ENCODE measurements around the gene DLG1.

DLG1 gene

DNA sequence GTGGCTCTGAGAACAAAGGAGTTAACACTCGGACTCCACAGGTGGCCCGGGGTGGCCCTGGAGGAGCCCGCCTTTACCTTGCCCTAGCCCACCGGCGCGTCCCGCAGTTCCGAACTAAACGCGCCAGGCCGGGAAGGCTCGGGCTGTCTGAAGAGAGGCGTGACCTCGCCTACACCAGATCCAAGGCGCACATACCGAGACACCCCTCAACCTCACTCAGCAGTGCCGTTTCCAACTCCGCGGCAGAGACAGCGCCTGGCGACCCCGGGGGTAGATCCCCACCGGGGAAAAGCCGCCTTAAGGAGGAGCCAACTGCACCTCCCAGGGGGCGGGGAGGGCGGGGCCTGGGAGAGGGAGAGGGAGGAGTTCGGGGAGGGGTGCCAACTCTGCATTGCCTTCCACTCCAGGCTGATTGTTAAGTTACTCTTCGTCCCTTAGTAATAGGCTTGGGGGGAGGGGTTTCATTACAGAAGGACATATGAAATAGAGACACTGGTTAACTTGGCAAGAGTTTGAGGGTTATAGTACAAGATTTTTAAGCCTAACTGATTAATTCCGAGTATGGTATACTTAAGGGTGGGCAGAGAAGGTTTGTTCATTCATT lies at the start of gene DLG1:
Gene DLG1 (minus strand): TSS at position 272 of the 604 bp plus-strand sequence. CDS start 1,408 bp downstream, outside the sequence.
- peak; percentile 76 for DNase-seq

DNA sequence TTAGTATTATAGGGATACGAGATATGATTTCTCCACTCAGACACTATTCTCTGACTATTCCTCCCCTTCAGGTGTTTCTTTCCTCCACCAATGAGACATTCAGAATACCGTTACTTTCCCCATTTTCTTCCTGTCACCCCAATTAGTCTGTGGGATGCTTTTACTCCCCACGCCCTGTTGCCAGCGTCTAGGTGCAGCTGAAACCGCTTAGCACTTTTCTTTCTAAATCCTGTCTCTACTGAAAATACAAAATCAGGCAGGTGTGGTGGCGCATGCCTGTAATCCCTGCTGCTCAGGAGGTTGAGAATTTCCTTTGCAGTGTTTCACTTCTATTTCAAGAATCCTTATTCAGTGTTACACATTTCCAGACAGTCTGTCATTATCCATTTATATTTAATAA lies 49.6 kb upstream of the DLG1 start:
- DNase-seq, result no peak

DNA sequence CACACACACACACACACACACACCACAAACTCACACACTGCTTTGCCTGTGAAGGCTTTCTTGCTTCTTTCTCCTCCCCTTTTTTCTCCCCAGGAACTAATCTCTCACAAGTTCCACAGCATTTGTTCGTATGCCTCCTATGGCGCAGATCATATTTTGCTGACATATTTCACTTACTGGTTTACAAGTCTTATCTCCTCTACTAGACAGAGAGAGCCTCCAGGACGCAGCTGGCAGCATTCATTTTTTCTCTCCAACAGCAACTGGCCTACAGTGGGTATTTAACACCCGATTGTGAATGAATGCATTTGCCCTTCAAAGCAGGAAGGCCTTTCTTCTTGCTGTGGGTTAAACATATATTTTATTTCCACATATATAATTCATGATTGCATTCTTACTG lies 47.0 kb upstream of the DLG1 start:
- DNase-seq, result no peak

DNA sequence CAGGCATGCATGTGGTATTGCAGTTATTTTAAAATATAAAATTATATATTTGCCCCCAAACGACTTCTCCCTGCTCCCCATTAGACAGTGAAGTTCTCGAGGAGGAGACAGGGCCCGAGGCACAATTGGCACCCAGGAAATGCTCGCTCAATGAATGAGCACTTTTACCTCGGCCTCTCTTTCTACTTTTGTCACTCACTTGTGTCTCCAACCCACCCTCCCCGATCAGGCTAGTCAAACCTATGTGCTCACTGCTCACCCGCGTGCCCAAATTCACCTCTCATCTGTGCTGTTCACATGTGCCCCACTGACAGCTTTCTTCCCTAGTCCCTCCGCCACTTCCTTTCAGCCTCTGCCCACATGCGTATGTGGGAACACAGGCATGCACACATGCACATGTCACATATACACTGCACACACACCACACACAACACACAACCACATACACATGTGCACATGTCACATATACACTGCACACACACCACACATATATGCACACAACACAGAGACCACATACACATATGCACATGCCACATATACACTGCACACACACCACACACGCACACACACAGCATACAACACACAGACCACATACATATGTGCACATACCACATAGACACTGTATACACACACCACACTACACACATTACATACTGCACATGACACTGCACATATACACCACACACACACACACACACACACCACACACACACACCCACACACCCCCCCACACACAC lies 46.3 kb upstream of the DLG1 start:
- no peak for DNase-seq

DNA sequence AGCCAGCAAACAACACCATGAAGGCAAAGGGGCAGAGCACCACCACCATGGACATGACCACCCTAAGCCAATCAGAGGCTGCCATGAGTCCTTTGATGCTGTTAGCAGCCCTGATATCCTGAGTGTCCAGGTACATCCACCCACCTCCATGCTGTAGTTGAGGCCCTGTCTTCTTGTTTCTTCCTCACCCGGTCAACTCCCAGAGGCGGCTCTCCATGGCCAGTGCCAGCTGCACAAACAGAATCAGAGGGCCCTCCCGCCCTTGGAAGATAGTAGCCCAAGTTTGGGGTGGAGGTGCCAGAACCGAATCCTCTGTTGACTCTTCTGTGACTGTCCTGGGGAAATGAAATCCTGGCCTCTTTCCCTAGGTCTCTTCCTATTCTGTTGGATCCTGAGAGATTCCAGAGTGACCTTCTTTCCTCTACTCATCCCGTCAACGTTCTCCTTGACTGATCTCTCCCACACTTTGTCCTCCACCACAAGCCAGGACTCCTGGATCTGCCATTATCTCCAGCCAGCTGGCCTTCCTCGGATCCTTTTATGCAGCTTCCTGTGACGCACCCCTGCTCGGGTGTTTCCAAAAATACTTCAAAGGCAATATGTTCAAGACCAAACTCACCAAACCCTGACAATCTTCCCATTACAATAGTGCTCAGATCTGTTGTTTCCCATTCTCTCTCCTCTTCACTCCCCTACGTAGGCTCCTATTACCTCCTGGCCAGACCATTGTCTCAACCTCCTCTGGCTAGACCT lies 45.4 kb upstream of the DLG1 start:
- no peak for DNase-seq

GRCh38 chr3:197343111-197343510 lies 44.7 kb upstream of the DLG1 start:
- DNase-seq, result no peak

- DNase-seq, result no peak
These were observed 42.1 kb upstream of the DLG1 start for GRCh38 chr3:197340521-197340871.

DNA sequence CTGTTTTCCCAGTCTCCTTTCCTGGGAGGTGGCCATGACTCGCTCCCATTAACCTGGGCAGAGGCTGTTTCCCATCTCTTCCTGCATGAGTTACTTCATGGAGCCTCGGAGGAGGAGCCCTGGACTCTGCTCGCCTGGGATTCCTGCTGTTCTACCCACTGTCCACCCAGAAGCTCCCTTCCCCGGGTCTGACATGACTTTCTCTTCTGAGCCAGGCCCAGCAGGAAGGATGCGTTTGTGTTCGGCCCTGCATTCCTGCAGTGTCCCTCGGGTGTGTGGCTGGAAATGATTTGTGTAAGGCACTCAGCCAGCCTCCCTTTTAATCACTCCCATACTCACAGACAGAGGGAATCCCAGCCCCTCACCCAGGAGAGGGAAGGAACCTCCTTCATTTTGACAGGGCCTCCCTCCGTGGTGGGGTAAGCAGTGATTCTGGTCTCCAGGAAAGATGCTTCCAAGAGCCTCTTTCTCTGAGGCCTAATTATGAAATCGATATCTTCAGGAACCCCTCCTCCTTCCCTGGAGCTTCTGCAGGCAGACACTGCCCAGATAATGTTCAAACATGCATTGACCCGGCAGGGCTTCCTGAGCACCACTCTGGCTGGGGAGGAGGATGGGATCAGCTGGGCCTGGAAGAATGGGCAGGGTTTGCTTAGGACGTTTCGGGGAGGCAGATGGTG lies 41.6 kb upstream of the DLG1 start:
- no peak for DNase-seq

DNA sequence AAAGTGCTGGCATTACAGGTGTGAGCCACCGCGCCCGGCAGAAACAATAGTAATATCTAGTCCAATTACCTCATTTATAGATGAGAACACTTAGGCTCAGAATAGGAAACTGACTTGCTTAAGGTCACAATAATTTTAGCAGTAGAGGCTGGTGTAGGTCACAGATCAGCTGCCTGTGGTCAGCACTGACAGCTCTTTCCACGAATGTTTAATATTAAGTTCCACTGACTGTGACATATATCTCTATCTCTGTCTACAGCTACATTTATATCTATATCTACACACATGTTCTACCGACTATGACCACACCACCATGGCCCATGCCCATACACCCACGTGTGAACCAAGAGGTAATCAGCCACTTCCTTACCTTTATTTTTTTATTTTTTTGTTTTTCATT lies 40.2 kb upstream of the DLG1 start:
- no peak for DNase-seq

DNA sequence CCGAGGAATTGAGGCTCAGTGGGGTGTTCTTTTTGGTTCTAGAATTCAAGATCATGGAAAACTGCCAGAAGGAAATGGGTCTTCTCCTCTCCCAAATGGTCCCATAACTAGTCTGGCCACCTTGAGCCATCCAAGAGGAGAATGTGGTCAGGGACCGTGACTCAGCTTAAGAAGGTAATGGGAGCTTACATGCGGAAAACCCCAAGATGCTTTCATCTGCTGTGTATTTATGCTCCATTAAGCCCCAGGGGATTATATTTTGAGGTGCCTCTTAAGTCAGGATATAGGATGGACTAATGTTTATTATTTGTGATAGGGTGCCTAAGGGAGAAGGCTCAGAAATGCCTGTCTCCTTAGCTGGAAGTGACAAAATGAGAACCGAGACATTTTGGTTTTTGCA lies 39.2 kb upstream of the DLG1 start:
- DNase-seq, result no peak

DNA sequence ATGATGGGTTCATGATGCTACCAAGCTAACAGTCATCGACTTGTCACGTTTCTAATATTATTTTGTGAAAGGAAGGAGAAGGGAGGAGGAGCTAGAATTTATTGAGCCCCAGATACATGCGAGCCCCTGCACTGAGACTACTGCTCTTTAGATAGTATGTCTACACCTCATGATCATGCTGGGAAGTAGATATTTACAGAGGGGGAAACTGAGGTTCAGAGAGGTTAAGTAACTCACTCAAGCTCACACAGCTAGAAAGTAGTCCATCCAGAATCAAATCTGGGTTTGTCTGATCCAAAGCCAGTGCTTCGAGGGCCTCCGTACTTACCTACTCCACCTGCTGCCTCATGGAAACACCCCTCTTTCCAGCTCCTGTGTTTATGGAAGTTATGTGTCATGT lies 38.8 kb upstream of the DLG1 start:
- no peak for DNase-seq

DNA sequence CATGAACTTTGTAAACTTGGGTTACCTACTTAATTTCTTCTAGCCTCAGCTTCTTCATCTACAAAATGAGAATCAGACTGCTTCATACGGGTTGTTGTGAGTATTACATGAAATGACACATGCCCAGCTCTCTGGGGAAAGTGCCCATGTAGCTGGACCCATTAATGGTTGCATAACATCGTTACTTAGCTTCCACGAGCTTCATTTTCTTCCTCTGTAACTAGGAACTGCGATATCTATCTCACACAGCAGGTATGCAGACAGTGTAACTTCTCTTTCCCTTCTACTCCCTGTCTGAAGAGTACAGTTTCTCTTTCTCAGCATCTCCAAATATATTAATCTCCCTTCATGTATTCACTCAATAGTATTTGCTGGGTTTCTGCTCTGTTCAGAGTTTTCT lies 37.9 kb upstream of the DLG1 start:
- no peak for DNase-seq

DNA sequence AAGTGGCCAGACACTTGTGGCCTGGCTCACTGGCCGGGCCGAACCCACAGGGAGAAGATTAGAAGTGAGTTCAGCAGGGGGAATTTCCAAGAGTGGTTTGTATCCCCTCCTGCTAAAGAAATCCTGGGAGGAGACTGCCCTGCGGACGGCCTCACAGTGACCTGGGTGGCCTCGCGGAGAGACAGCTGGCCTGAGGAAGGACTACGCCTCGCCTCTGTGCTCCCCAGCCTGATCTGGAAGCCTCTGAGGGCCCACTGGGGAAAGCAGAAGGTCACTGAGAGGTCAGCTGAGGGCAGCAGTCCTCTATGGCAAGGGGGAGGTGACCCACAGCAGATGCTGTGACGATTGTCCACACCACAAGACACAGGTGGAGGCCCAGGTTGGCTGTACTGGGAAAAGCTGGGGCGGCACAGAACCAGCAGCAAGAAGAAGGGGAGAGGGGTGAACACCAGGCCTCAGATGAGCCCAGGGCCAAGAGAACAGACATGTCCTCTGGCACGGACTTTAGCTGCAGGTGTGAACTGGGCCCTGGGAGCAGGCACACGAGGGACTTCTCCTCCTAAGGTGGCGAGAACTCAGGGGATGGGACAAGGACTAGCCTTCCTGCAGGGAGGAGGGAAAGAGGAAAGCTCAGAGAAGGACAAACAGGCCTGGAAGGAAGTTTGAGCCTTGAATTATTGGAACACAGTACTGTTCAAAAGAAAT lies 37.2 kb upstream of the DLG1 start:
- DNase-seq, result no peak

DNA sequence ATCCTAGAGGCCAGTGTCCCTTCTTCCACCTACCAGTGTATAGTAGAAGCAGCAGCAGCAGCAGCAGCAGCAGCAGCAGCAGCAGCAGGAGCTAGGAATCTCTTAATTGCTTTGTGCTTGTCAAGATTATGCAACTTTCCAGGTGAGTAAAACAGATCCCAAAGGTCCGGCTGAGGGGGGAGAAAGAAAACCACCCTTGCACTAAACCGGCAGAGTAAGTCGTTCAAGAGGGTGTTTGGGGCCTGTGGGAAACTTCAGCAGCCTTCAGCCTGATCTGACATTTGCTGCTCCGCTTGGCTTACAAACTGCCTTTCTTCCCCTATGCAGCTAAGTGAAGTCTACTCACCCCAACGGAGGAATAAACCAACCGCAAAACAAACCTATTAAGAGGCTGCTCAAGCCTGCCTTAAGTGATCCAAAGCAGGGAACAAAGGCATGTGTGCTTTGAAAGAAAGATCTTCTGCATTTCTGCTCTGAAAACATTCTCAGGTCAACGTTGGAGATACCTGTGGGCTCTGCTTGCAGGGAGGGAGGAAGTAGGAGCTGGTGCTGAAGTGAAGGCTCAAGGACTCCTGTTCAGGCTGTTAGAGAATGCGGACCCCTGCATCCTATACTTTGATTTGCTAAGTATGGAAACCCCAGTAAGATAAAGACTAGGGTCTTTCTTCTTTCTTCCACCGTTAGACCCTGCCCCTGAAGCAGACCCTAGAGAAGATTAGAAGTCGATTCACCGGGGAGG lies 35.7 kb upstream of the DLG1 start:
- no peak for DNase-seq

DNA sequence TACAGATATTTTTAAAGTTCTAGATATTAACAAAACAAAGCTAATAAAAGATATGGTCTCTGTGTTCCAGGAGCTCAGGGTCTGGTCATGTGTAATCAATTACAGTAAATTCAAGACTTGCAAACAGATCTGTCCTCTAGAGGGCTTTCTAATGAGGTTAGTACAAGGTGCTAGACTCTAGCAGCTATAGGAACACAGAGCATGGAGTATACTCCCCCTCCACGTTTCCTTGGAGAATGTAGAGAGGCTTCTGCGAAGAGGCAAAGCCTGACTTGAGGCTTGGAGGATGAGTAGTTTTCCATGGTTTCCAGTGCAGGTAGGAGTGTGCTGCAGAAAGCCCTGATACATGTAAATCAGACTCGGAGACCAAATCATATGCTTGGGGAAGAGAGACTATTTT lies 32.7 kb upstream of the DLG1 start:
- no peak for DNase-seq

DNA sequence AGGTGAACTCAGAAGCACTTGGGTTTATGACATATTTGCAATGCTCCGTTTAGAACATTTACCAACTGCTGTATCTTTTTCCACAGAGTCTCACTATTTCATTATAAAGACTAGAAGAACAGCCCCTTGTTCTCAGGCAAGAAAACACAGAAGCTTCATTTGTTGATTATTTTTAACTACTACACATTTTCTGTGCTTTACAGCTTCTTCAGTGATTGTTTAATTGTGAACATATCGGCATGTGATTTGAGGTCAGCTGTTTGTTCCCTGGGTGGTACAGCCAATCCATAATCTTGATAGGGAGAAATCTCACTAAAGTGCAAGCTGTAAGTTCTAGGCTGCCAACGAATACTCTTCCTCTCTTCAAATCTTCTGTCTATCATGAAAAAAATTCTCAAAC lies 31.0 kb upstream of the DLG1 start:
- DNase-seq, result peak; percentile 74

DNA sequence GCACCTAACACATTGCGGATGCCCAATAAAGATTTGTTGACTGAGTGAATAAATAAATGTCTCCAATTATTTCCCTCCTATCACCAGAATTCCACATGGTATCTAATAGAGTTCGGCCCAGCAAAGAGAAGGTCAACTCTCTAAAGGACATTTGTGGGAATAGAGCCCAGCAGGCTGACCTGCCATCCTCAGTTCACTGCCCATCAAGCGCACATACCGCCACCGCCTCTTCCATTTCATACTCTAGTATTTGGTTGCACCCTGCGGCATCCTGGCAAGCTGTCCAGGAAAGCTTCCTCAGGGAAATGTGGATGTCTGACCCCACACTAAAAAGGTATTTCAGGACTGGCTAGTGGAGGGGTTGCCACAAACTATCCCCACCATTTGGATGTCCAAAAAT lies 29.8 kb upstream of the DLG1 start:
- no peak for DNase-seq

GRCh38 chr3:197327701-197328100 lies 29.3 kb upstream of the DLG1 start:
- peak; percentile 68 for DNase-seq

GRCh38 chr3:197325773-197326172 lies 27.4 kb upstream of the DLG1 start:
- DNase-seq, result no peak

GRCh38 chr3:197322149-197322548 lies 23.7 kb upstream of the DLG1 start:
- DNase-seq, result no peak

DNA sequence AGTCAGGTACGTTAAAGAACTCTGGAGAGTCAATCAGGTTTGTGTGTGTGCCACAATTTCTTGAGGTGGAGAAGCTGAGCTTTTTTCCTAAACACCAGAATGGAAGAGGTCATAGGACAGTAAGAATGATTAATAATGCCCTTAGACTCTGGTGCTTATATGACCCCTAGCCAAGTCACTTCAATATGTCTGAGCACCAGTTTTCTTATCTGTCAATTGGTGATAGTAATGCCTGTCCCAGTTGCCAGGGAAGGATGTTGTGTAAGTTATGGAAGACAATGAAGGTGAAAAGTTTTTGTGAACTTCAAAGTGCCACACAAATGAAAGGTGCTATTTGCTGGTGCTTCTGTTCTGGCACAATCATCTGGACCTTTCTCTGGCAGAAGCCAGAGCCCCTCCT lies 22.2 kb upstream of the DLG1 start:
- no peak for DNase-seq

DNA sequence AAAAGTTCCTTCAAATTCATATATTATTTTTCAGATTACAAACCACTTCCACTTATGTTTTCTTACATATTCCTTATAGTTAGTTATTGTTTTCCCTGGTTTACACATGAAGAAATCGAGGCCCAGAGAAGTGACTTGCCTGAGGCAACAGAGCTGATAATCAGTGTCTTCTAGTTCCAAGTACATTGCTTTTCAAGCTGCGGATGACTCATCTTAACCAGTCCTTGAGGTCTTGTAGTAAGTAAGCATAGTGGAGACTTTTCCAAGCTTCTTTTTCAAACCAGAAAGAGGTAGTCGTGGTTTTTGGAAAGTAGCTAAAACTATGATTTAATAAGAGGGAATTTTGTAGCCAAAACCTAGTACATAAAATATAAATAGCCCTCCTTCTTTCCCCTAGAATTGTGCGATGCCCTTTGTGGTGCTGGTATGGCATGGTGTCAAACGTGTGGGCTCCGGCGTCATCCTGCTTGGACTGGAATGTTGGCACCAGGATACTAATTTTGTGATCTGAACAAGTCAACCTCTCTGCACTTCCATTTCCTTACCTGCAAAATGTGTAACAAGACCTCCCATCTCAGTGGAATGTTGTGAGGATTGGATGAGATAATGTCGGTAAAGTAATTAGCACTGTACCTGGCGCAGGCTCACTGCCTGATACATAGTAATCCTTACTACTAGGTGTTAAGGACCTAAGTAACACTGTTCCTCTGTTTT lies 19.0 kb upstream of the DLG1 start:
- DNase-seq, result no peak

All from midbrain (tissue), 1 donor.